Measurements from ENCODE around the gene OR5AS1. TPM values are rescaled to one million over a fixed set of nuclear protein-coding genes. Genes with fewer than 3 reads are reported as not detected.

The OR5AS1 gene
- polyA plus RNA-seq, 1 of the 3 experiments (the other 2 are of a cell fraction) = not detected

- Histone ChIP-seq H4K20me1 (ENCODE audit: insufficient read depth) (no peaks in the 10 kb centered on the region), H3K4me2 (no peak overlapping the region), H3K4me1 (ENCODE audit: control insufficient read depth in 1 of 2, insufficient read depth in 2 of 2, low read depth in 1 of 2, low read length in 1 of 2) (no peaks in the 10 kb centered on the region), H3K4me3 (ENCODE audit: low read depth in 2 of 2, low read length in 1 of 2) (no peak overlapping the region), H3K27ac (ENCODE audit: low read depth in 2 of 2, low read length in 1 of 2) (no peak overlapping the region), H3K9ac (no peak overlapping the region), H3K9me3 (no peaks in the 10 kb centered on the region), H3K9me2 (no peaks in the 10 kb centered on the region), H3K36me3 (replicated peaks in 1 of 2; ENCODE audit: control insufficient read depth in 1 of 2, insufficient read depth in 2 of 2, low read length in 1 of 2) (no peaks in the 10 kb centered on the region), H3F3A (replicated peaks; ENCODE audit: insufficient read depth) (no peaks in the 10 kb centered on the region), H3K79me2 (ENCODE audit: insufficient read depth) (no peaks in the 10 kb centered on the region), H3K27me3 (ENCODE audit: insufficient read depth) (no peaks in the 10 kb centered on the region), H2AFZ (ENCODE audit: low read depth) (no peak overlapping the region)
- DNase-seq = no peak
- no peak for TF ChIP-seq GATA2 (CRISPR knock-in tag; IDR thresholded peaks at IDR 0.05)
- TF ChIP-seq CHD2 (IDR thresholded peaks at IDR 0.05; ENCODE audit: low read length, partially characterized antibody) = no peak
- TF ChIP-seq RAD21 (IDR thresholded peaks at IDR 0.05; ENCODE audit: low read length) = no peak
- WGBS (ENCODE audit: low lambda C conversion rate) = 0% methylated on average over 1 of the region's 1 CpG
- CTCF ChIA-PET = no interaction called here
- POLR2A ChIA-PET = no interaction called here
Observed at GRCh38 chr11:56045538-56045937, 18.1 kb downstream of the OR5AS1 start.

GRCh38 chr11:56048480-56048879, 21.0 kb downstream of the OR5AS1 start:
- no peaks in the 10 kb centered on the region for H3K27me3 ChIP-seq (ENCODE audit: insufficient read depth)
- no peak overlapping the region for H3K9ac ChIP-seq
- CTCF ChIA-PET = no interaction called here
- no peaks in the 10 kb centered on the region for H4K20me1 ChIP-seq (ENCODE audit: insufficient read depth)
- no peaks in the 10 kb centered on the region for H3K9me3 ChIP-seq
- no peak overlapping the region for H3K4me3 ChIP-seq (ENCODE audit: low read depth in 2 of 2, low read length in 1 of 2)
- H3K9me2 ChIP-seq = no peaks in the 10 kb centered on the region
- H3K4me1 ChIP-seq (ENCODE audit: control insufficient read depth in 1 of 2, insufficient read depth in 2 of 2, low read depth in 1 of 2, low read length in 1 of 2) = no peaks in the 10 kb centered on the region
- no peak overlapping the region for H3K27ac ChIP-seq (ENCODE audit: low read depth in 2 of 2, low read length in 1 of 2)
- H3F3A ChIP-seq (replicated peaks; ENCODE audit: insufficient read depth) = no peaks in the 10 kb centered on the region
- no peak overlapping the region for H3K4me2 ChIP-seq
- DNase-seq = no peak
- H3K79me2 ChIP-seq (ENCODE audit: insufficient read depth) = no peaks in the 10 kb centered on the region
- H3K36me3 ChIP-seq (replicated peaks in 1 of 2; ENCODE audit: control insufficient read depth in 1 of 2, insufficient read depth in 2 of 2, low read length in 1 of 2) = no peaks in the 10 kb centered on the region
- no peak overlapping the region for H2AFZ ChIP-seq (ENCODE audit: low read depth)
- POLR2A ChIA-PET = no interaction called here
- 26% methylated on average over 4 of the region's 4 CpGs for WGBS (ENCODE audit: low lambda C conversion rate)
- no peak for TF ChIP-seq RXRA (IDR thresholded peaks at IDR 0.05; ENCODE audit: borderline replicate concordance, low read depth)
- TF ChIP-seq, protein P1, sequence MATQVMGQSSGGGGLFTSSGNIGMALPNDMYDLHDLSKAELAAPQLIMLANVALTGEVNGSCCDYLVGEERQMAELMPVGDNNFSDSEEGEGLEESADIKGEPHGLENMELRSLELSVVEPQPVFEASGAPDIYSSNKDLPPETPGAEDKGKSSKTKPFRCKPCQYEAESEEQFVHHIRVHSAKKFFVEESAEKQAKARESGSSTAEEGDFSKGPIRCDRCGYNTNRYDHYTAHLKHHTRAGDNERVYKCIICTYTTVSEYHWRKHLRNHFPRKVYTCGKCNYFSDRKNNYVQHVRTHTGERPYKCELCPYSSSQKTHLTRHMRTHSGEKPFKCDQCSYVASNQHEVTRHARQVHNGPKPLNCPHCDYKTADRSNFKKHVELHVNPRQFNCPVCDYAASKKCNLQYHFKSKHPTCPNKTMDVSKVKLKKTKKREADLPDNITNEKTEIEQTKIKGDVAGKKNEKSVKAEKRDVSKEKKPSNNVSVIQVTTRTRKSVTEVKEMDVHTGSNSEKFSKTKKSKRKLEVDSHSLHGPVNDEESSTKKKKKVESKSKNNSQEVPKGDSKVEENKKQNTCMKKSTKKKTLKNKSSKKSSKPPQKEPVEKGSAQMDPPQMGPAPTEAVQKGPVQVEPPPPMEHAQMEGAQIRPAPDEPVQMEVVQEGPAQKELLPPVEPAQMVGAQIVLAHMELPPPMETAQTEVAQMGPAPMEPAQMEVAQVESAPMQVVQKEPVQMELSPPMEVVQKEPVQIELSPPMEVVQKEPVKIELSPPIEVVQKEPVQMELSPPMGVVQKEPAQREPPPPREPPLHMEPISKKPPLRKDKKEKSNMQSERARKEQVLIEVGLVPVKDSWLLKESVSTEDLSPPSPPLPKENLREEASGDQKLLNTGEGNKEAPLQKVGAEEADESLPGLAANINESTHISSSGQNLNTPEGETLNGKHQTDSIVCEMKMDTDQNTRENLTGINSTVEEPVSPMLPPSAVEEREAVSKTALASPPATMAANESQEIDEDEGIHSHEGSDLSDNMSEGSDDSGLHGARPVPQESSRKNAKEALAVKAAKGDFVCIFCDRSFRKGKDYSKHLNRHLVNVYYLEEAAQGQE (IDR thresholded peaks at IDR 0.05; ENCODE audit: low read depth, low read length) = no peak

- H2AFZ ChIP-seq (ENCODE audit: low read depth) = no peak overlapping the region
- H3K9me3 ChIP-seq = no peaks in the 10 kb centered on the region
- H3K4me3 ChIP-seq (ENCODE audit: low read depth in 2 of 2, low read length in 1 of 2) = no peak overlapping the region
- ChIA-PET POLR2A (no interaction called here), CTCF (no interaction called here)
- WGBS (ENCODE audit: low lambda C conversion rate) = 0% methylated on average over 2 of the region's 2 CpGs
- no peaks in the 10 kb centered on the region for H3K79me2 ChIP-seq (ENCODE audit: insufficient read depth)
- no peaks in the 10 kb centered on the region for H3K36me3 ChIP-seq (replicated peaks in 1 of 2; ENCODE audit: control insufficient read depth in 1 of 2, insufficient read depth in 2 of 2, low read length in 1 of 2)
- H3K9ac ChIP-seq = no peak overlapping the region
- no peaks in the 10 kb centered on the region for H3F3A ChIP-seq (replicated peaks; ENCODE audit: insufficient read depth)
- H3K9me2 ChIP-seq = no peaks in the 10 kb centered on the region
- no peak overlapping the region for H3K27ac ChIP-seq (ENCODE audit: low read depth in 2 of 2, low read length in 1 of 2)
- H4K20me1 ChIP-seq (ENCODE audit: insufficient read depth) = no peaks in the 10 kb centered on the region
- H3K4me1 ChIP-seq (ENCODE audit: control insufficient read depth in 1 of 2, insufficient read depth in 2 of 2, low read depth in 1 of 2, low read length in 1 of 2) = no peaks in the 10 kb centered on the region
- no peaks in the 10 kb centered on the region for H3K27me3 ChIP-seq (ENCODE audit: insufficient read depth)
- no peak for DNase-seq
- H3K4me2 ChIP-seq = no peak overlapping the region
- TF ChIP-seq GATA2 (CRISPR knock-in tag; IDR thresholded peaks at IDR 0.05) = no peak
- TF ChIP-seq RXRA (IDR thresholded peaks at IDR 0.05; ENCODE audit: borderline replicate concordance, low read depth) = no peak
- TF ChIP-seq, protein P1 (IDR thresholded peaks at IDR 0.05; ENCODE audit: low read depth, low read length) = no peak
- no peak for TF ChIP-seq MXI1 (IDR thresholded peaks at IDR 0.05; ENCODE audit: low read depth, low read length)
- no peak for TF ChIP-seq CHD2 (IDR thresholded peaks at IDR 0.05; ENCODE audit: low read length, partially characterized antibody)
- TF ChIP-seq RCOR1 (IDR thresholded peaks at IDR 0.05; ENCODE audit: low read length) = no peak
- no peak for TF ChIP-seq NRF1 (IDR thresholded peaks at IDR 0.05; ENCODE audit: low read depth, low read length)
- no peak for TF ChIP-seq RFX5 (IDR thresholded peaks at IDR 0.05; ENCODE audit: low read length)
- TF ChIP-seq FOXJ3 (CRISPR knock-in tag; IDR thresholded peaks at IDR 0.05) = no peak
- TF ChIP-seq RAD21 (IDR thresholded peaks at IDR 0.05; ENCODE audit: low read length) = no peak
- TF ChIP-seq EP300 (IDR thresholded peaks at IDR 0.05; ENCODE audit: borderline replicate concordance in 1 of 2, low read depth in 1 of 2, low read length in 1 of 2) = no peak
- no peak for TF ChIP-seq EZH2phosphoT487 (IDR thresholded peaks at IDR 0.05; ENCODE audit: borderline replicate concordance, low read depth)
- TF ChIP-seq NFIC (IDR thresholded peaks at IDR 0.05; ENCODE audit: borderline replicate concordance) = no peak
Observed at GRCh38 chr11:56049487-56049886, 22.0 kb downstream of the OR5AS1 start.
